Fibroblast of mammary gland (primary cell): ENCODE results near the gene PSPH.

Experiments
- DNase-seq: peaks from one replicate; pipeline ENCODE4 v3.0.0-alpha.2; 2010; ENCODE audit warnings: low read depth
- H3K4me3 ChIP-seq: 2 replicates; pipeline ENCODE4 v1.5.1; 2011; ENCODE audit warnings: low read depth, mild to moderate bottlenecking, low read length, moderate library complexity; ENCODE audit not compliant: control insufficient read depth
- CTCF ChIP-seq: conservative IDR thresholded peaks from 2 replicates; pipeline ENCODE4 v1.5.1; 2011; ENCODE audit warnings: low read depth, low read length, inconsistent platforms; ENCODE audit not compliant: control insufficient read depth, insufficient read depth

Gene PSPH

GRCh38 chr7:55962014-55962413 lies 89.2 kb downstream of the PSPH start:
- no peak for TF ChIP-seq CTCF
- DNase-seq, result no peak
- no peak overlapping the region for H3K4me3 ChIP-seq
